HEK293 (cell line): Measurements from ENCODE around the gene FKBP8.

Experiments
- GLIS2 ChIP-seq: fragments of 450-650 bp; formaldehyde crosslinking; IDR thresholded peaks from 2 replicates; pipeline ENCODE4 v1.5.1; 2016; ENCODE audit warnings: missing biosample characterization, missing genetic modification characterization
- YY1 ChIP-seq: fragments of 450-650 bp; formaldehyde crosslinking; IDR thresholded peaks from 2 replicates; pipeline ENCODE4 v1.5.1; 2018; ENCODE audit warnings: missing biosample characterization, missing genetic modification characterization
- ZNF302 ChIP-seq: fragments of 450-650 bp; formaldehyde crosslinking; IDR thresholded peaks from 2 replicates; pipeline ENCODE4 v1.5.1; 2016; ENCODE audit warnings: missing biosample characterization, missing genetic modification characterization, low read depth
- ZNF324 ChIP-seq: fragments of 450-650 bp; formaldehyde crosslinking; IDR thresholded peaks from 2 replicates; pipeline ENCODE4 v1.5.1; 2016; ENCODE audit warnings: missing biosample characterization, missing genetic modification characterization
- ZNF660 ChIP-seq: fragments of 450-650 bp; IDR thresholded peaks from 2 replicates; pipeline ENCODE4 v1.5.1; 2018; ENCODE audit warnings: missing biosample characterization, mild to moderate bottlenecking, missing genetic modification characterization
- ZNF747 ChIP-seq: fragments of 450-650 bp; formaldehyde crosslinking; IDR thresholded peaks from 2 replicates; pipeline ENCODE4 v1.5.1; 2016; ENCODE audit warnings: missing biosample characterization, missing genetic modification characterization
- TF ChIP-seq, protein P1 (sequence below): fragments of 450-650 bp; formaldehyde crosslinking; IDR thresholded peaks from 2 replicates; pipeline ENCODE4 v1.5.1; 2016; ENCODE audit warnings: missing biosample characterization, missing genetic modification characterization
- TF ChIP-seq, protein P2 (sequence below): fragments of 450-650 bp; formaldehyde crosslinking; IDR thresholded peaks from 2 replicates; pipeline ENCODE4 v1.5.1; 2016; ENCODE audit warnings: missing biosample characterization, missing genetic modification characterization, low read depth
- TF ChIP-seq, protein P3 (sequence below): fragments of 450-650 bp; formaldehyde crosslinking; IDR thresholded peaks from 2 replicates; pipeline ENCODE4 v1.5.1; 2017; ENCODE audit warnings: missing biosample characterization, missing genetic modification characterization
- TF ChIP-seq, protein P4 (sequence below): fragments of 450-650 bp; formaldehyde crosslinking; IDR thresholded peaks from 2 replicates; pipeline ENCODE4 v1.5.1; 2017; ENCODE audit warnings: missing biosample characterization, mild to moderate bottlenecking, missing genetic modification characterization, moderate library complexity
- TF ChIP-seq, protein P5 (sequence below): fragments of 450-650 bp; formaldehyde crosslinking; IDR thresholded peaks from 2 replicates; pipeline ENCODE4 v1.5.1; 2016; ENCODE audit warnings: missing biosample characterization, missing genetic modification characterization
- TF ChIP-seq, protein P6 (sequence below): fragments of 450-650 bp; formaldehyde crosslinking; IDR thresholded peaks from 2 replicates; pipeline ENCODE4 v1.5.1; 2016; ENCODE audit warnings: missing biosample characterization, missing genetic modification characterization

DNA sequence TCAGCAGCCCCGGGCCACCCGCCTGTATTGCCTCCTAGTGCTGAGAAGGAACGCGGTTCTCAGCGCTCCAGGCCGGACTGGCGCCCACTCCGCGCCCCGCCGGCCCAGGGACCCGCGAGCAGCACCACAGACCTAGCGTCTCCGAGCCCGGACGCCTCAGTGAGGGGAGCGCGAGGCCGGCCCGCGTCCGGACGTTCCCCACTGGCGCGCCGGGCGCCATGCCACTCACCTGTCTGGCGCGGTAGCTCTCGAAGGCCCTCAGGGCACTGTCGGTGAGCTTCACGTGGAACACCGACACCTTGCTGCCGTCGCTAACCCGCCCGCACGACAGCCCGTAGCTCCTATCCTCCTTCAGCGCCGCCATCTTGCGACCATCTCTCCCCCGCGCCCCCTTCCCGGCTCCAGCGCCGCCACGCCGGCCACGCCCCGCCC, 21.7 kb downstream of the FKBP8 start, which contains the start of gene ELL:
- TF ChIP-seq, protein P1, sequence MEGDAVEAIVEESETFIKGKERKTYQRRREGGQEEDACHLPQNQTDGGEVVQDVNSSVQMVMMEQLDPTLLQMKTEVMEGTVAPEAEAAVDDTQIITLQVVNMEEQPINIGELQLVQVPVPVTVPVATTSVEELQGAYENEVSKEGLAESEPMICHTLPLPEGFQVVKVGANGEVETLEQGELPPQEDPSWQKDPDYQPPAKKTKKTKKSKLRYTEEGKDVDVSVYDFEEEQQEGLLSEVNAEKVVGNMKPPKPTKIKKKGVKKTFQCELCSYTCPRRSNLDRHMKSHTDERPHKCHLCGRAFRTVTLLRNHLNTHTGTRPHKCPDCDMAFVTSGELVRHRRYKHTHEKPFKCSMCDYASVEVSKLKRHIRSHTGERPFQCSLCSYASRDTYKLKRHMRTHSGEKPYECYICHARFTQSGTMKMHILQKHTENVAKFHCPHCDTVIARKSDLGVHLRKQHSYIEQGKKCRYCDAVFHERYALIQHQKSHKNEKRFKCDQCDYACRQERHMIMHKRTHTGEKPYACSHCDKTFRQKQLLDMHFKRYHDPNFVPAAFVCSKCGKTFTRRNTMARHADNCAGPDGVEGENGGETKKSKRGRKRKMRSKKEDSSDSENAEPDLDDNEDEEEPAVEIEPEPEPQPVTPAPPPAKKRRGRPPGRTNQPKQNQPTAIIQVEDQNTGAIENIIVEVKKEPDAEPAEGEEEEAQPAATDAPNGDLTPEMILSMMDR (tag by site-specific recombination), result peak; percentile 51
- TF ChIP-seq, protein P2, sequence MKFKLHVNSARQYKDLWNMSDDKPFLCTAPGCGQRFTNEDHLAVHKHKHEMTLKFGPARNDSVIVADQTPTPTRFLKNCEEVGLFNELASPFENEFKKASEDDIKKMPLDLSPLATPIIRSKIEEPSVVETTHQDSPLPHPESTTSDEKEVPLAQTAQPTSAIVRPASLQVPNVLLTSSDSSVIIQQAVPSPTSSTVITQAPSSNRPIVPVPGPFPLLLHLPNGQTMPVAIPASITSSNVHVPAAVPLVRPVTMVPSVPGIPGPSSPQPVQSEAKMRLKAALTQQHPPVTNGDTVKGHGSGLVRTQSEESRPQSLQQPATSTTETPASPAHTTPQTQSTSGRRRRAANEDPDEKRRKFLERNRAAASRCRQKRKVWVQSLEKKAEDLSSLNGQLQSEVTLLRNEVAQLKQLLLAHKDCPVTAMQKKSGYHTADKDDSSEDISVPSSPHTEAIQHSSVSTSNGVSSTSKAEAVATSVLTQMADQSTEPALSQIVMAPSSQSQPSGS, result no peak
- TF ChIP-seq ZNF324 (tag by site-specific recombination) (no peak), ZNF660 (no peak), ZNF302 (no peak), GLIS2 (tag by site-specific recombination) (no peak), YY1 (tag by site-specific recombination) (peak; percentile 92), ZNF747 (tag by site-specific recombination) (no peak)
- TF ChIP-seq, protein P3, sequence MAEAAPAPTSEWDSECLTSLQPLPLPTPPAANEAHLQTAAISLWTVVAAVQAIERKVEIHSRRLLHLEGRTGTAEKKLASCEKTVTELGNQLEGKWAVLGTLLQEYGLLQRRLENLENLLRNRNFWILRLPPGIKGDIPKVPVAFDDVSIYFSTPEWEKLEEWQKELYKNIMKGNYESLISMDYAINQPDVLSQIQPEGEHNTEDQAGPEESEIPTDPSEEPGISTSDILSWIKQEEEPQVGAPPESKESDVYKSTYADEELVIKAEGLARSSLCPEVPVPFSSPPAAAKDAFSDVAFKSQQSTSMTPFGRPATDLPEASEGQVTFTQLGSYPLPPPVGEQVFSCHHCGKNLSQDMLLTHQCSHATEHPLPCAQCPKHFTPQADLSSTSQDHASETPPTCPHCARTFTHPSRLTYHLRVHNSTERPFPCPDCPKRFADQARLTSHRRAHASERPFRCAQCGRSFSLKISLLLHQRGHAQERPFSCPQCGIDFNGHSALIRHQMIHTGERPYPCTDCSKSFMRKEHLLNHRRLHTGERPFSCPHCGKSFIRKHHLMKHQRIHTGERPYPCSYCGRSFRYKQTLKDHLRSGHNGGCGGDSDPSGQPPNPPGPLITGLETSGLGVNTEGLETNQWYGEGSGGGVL (tag by site-specific recombination), result 0 out of 2 replicates have a peak, but pooled peaks have one; percentile 32
- TF ChIP-seq, protein P4, sequence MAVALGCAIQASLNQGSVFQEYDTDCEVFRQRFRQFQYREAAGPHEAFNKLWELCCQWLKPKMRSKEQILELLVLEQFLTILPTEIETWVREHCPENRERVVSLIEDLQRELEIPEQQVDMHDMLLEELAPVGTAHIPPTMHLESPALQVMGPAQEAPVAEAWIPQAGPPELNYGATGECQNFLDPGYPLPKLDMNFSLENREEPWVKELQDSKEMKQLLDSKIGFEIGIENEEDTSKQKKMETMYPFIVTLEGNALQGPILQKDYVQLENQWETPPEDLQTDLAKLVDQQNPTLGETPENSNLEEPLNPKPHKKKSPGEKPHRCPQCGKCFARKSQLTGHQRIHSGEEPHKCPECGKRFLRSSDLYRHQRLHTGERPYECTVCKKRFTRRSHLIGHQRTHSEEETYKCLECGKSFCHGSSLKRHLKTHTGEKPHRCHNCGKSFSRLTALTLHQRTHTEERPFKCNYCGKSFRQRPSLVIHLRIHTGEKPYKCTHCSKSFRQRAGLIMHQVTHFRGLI (tag by site-specific recombination), result no peak
- TF ChIP-seq, protein P5, sequence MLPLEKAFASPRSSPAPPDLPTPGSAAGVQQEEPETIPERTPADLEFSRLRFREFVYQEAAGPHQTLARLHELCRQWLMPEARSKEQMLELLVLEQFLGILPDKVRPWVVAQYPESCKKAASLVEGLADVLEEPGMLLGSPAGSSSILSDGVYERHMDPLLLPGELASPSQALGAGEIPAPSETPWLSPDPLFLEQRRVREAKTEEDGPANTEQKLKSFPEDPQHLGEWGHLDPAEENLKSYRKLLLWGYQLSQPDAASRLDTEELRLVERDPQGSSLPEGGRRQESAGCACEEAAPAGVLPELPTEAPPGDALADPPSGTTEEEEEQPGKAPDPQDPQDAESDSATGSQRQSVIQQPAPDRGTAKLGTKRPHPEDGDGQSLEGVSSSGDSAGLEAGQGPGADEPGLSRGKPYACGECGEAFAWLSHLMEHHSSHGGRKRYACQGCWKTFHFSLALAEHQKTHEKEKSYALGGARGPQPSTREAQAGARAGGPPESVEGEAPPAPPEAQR, result no peak
- TF ChIP-seq, protein P6, sequence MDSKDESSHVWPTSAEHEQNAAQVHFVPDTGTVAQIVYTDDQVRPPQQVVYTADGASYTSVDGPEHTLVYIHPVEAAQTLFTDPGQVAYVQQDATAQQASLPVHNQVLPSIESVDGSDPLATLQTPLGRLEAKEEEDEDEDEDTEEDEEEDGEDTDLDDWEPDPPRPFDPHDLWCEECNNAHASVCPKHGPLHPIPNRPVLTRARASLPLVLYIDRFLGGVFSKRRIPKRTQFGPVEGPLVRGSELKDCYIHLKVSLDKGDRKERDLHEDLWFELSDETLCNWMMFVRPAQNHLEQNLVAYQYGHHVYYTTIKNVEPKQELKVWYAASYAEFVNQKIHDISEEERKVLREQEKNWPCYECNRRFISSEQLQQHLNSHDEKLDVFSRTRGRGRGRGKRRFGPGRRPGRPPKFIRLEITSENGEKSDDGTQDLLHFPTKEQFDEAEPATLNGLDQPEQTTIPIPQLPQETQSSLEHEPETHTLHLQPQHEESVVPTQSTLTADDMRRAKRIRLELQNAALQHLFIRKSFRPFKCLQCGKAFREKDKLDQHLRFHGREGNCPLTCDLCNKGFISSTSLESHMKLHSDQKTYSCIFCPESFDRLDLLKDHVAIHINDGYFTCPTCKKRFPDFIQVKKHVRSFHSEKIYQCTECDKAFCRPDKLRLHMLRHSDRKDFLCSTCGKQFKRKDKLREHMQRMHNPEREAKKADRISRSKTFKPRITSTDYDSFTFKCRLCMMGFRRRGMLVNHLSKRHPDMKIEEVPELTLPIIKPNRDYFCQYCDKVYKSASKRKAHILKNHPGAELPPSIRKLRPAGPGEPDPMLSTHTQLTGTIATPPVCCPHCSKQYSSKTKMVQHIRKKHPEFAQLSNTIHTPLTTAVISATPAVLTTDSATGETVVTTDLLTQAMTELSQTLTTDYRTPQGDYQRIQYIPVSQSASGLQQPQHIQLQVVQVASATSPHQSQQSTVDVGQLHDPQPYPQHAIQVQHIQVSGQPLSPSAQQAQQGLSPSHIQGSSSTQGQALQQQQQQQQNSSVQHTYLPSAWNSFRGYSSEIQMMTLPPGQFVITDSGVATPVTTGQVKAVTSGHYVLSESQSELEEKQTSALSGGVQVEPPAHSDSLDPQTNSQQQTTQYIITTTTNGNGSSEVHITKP (tag by site-specific recombination), result no peak; the same call in 1 of the 2 replicates
